ENCODE data around the gene MYH7.

Gene MYH7

GRCh38 chr14:23447361-23448350 lies 12.2 kb upstream of the MYH7 start:
- DNase-seq = no peak

- no peak for DNase-seq
These were observed 10.9 kb upstream of the MYH7 start for GRCh38 chr14:23446291-23446851.

GRCh38 chr14:23445773-23446172 lies 10.3 kb upstream of the MYH7 start:
- no peak for DNase-seq

GRCh38 chr14:23444314-23444713 lies 8.9 kb upstream of the MYH7 start:
- DNase-seq = no peak

- no peak for DNase-seq
These were observed 8.4 kb upstream of the MYH7 start for GRCh38 chr14:23443881-23444280.

- peak; percentile 13 for DNase-seq
These were observed 8.0 kb upstream of the MYH7 start for GRCh38 chr14:23443411-23443812.

- DNase-seq = no peak
These were observed 7.4 kb upstream of the MYH7 start for GRCh38 chr14:23442721-23443356.

GRCh38 chr14:23441076-23441475 lies 5.6 kb upstream of the MYH7 start:
- DNase-seq = no peak

GRCh38 chr14:23439107-23439835 lies 3.8 kb upstream of the MYH7 start:
- no peak for DNase-seq

- DNase-seq = peak; percentile 3
These were observed 2.9 kb upstream of the MYH7 start for GRCh38 chr14:23438101-23438971.

- no peak for DNase-seq
These were observed 2.0 kb upstream of the MYH7 start for GRCh38 chr14:23437133-23438100.

GRCh38 chr14:23436327-23437132 lies 1.1 kb upstream of the MYH7 start:
- DNase-seq = peak; percentile 73

GRCh38 chr14:23434488-23435222 lies 805 bp downstream of the MYH7 start:
- no peak for DNase-seq

GRCh38 chr14:23433457-23433856 lies 2.0 kb downstream of the MYH7 start:
- DNase-seq = no peak

GRCh38 chr14:23432946-23433345 lies 2.5 kb downstream of the MYH7 start:
- no peak for DNase-seq

- no peak for DNase-seq
These were observed 3.1 kb downstream of the MYH7 start for GRCh38 chr14:23432102-23432925.

GRCh38 chr14:23431486-23431885 lies 4.0 kb downstream of the MYH7 start:
- no peak for DNase-seq

GRCh38 chr14:23430723-23431085 lies 4.8 kb downstream of the MYH7 start:
- no peak for DNase-seq
